ENCODE results near the gene ABCA7. TPM values are rescaled to one million over a fixed set of nuclear protein-coding genes. Genes with fewer than 3 reads are reported as not detected.

The ABCA7 gene
- total RNA-seq, 3 donors from 2014 or later = 8.0 to 31.8 (median 26.5) TPM

DNA sequence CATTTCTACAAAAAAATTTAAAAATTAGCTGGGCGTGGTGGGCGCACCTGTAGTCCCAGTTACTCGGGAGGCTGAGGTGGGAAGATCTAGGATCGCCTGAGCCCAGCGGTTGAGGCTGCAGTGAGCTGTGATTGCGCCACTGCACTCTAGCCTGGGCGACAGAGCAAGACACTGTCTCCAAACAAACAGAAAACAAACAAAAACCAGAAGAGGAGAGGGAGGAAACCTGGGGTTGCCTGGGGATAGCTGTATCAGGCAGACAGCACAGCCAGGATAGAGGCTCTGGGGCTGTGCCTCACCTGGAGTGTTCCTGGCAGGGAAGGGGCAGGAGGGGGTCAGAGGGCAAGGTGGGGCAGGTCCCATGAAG lies 57.9 kb downstream of the ABCA7 start:
- no peak for DNase-seq (ENCODE audit: low spot score in 2 of 2)
- intact Hi-C loops (cut with DNase I; ENCODE audit: low total_unique reads) = no loop called here
- peak overlapping the region; percentile 97 for H3K27ac ChIP-seq

DNA sequence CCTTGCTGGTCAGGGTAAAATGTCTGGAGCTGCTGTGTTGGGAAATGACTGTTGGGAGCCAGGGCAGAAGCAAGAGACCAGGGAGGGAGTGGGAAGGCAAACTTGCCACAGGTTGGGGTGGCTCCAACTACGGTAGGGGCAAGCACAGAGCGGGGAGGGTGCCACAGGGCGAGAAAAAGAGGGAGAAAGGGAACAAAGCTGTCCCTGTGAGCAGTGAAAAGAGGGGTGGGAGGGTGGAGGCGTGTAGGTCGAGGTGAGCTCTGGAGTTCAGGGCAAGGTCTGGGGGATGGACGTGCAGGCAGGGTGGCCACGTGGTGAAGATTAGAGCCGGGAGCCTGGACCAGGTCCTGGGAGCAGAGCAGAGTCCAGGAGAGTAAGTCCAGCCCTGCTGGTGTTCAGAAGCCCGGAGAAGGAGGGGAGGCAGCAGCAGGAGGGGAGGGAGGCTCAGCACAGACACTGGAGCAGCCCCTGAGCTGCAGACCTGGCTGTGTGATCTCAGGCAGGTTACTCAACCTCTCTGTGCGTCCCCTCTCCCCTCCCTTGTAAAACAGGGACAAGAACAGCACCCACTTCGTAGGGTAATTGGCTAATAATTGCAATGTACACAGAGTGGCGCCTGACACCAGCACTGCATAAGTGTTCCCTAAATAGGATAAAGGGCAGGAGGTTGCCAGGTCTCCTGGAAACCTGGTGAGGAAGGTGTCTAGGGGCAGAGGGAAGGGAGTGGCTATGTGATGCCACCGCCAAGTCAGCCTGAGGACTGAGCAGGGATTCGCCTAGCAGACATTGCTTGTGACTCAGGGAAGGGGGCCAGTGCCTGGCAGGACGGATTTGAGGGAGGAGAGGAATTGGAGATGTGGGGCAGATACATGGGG lies 58.5 kb downstream of the ABCA7 start:
- Histone ChIP-seq H3K36me3 (no peaks in the 10 kb centered on the region), H3K27ac (peak overlapping the region; percentile 97), H3K4me1 (peaks cover 28 to 42% of the 10 kb centered on the region in 2 donors), H3K9me3 (no peaks in the 10 kb centered on the region), H3K27me3 (no peaks in the 10 kb centered on the region), H3K4me3 (peak overlapping the region in 1 of 3 donors; percentile 22)
- intact Hi-C loops (cut with DNase I; ENCODE audit: low total_unique reads) = no loop called here
- DNase-seq (ENCODE audit: low spot score in 2 of 2) = no peak
- TF ChIP-seq POLR2A (IDR thresholded peaks at IDR 0.05) (no peak), POLR2AphosphoS5 (IDR thresholded peaks at IDR 0.05) (no peak)
- TF ChIP-seq, protein P1, sequence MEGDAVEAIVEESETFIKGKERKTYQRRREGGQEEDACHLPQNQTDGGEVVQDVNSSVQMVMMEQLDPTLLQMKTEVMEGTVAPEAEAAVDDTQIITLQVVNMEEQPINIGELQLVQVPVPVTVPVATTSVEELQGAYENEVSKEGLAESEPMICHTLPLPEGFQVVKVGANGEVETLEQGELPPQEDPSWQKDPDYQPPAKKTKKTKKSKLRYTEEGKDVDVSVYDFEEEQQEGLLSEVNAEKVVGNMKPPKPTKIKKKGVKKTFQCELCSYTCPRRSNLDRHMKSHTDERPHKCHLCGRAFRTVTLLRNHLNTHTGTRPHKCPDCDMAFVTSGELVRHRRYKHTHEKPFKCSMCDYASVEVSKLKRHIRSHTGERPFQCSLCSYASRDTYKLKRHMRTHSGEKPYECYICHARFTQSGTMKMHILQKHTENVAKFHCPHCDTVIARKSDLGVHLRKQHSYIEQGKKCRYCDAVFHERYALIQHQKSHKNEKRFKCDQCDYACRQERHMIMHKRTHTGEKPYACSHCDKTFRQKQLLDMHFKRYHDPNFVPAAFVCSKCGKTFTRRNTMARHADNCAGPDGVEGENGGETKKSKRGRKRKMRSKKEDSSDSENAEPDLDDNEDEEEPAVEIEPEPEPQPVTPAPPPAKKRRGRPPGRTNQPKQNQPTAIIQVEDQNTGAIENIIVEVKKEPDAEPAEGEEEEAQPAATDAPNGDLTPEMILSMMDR (IDR thresholded peaks at IDR 0.05) = no peak

More for the DNA sequence above, 57.9 kb downstream of the ABCA7 start:
- H3K4me1 ChIP-seq = peaks cover 22 to 42% of the 10 kb centered on the region in 2 donors
- H3K36me3 ChIP-seq = no peaks in the 10 kb centered on the region
- TF ChIP-seq, protein P1 (IDR thresholded peaks at IDR 0.05) = no peak
- TF ChIP-seq POLR2AphosphoS5 (IDR thresholded peaks at IDR 0.05) = peak in 1 of 3 donors; percentile 48
- H3K9me3 ChIP-seq = no peaks in the 10 kb centered on the region
- H3K4me3 ChIP-seq = no peak overlapping the region
- H3K27me3 ChIP-seq = no peaks in the 10 kb centered on the region

DNA sequence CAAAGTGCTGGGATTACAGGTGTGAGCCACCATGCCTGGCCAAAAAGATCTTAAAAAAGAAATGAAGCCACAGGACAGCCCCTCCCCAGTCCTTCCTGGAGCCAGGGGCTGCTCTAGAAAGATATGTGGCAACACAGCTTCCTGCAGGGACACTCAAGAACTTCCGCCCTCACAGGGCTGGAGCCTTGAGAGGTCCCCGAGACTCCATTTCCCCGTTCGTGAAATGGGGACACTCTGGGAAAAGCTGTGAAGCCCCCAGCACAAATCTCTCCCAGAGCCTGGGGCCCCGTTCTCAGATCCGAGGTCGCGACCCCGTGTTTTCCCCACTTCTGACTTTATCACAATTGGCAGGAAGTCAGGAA lies 61.4 kb downstream of the ABCA7 start:
- no peaks in the 10 kb centered on the region for H3K9me3 ChIP-seq
- peak overlapping the region; percentile 97 for H3K27ac ChIP-seq
- no peak for TF ChIP-seq POLR2AphosphoS5 (IDR thresholded peaks at IDR 0.05)
- TF ChIP-seq, protein P1 (IDR thresholded peaks at IDR 0.05) = no peak
- TF ChIP-seq POLR2A (IDR thresholded peaks at IDR 0.05) = no peak
- intact Hi-C loops (cut with DNase I; ENCODE audit: low total_unique reads) = loop anchor here (5.0 kb wide), 1 partner anchor 74 kb away; the partner anchor contains the start of gene CNN2
- H3K4me1 ChIP-seq = peaks cover 27 to 37% of the 10 kb centered on the region in 2 donors
- H3K4me3 ChIP-seq = peak overlapping the region in 2 of 3 donors; percentile 7 to 38
- no peaks in the 10 kb centered on the region for H3K27me3 ChIP-seq
- H3K36me3 ChIP-seq = no peaks in the 10 kb centered on the region
- no peak for DNase-seq (ENCODE audit: low spot score in 2 of 2)

DNA sequence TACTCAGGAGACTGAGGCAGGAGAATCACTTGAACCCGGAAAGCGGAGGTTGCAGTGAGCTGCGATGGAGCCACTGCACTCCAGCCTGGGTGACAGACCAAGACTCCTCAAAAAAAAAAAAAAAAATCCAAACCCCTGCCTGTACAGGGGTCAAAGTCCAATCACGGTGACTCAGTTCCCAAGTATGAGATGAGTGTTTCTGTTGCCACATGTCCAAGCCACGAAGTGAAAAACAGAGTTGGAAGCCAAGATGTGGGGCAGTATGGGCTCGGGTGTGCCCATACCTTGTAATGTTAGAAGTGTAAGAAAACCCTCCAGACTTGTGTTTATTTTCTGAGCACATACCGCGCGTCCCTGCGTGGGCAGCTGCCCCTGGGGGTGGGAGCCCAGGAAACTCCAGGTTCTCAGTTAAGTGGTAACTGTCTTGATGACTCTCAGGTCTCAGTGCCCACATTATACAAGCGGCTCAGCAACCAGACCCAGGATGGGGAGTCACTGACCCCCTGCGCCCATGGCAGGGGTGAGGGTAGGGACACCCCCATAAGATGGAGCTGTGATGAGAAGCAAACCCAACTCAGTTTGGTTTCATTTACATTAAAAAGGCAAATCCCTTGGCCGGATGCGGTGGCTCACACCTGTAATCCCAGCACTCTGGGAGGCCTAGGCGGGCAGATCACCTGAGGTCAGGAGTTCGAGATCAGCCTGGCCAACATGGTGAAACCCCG lies 62.7 kb downstream of the ABCA7 start:
- Histone ChIP-seq H3K4me3 (peak overlapping the region; percentile 3 to 92 (median 38)), H3K36me3 (no peaks in the 10 kb centered on the region), H3K27me3 (no peaks in the 10 kb centered on the region), H3K27ac (peak overlapping the region; percentile 97), H3K4me1 (peaks cover 27 to 42% of the 10 kb centered on the region in 2 donors), H3K9me3 (no peaks in the 10 kb centered on the region)
- DNase-seq (ENCODE audit: low spot score in 2 of 2) = peak in 1 of 2 donors; percentile 93
- intact Hi-C loops (cut with DNase I; ENCODE audit: low total_unique reads) = loop anchor here (5.0 kb wide), 1 partner anchor 75 kb away; the partner anchor contains the start of gene CNN2
- TF ChIP-seq, protein P1 (IDR thresholded peaks at IDR 0.05) = no peak
- TF ChIP-seq POLR2A (IDR thresholded peaks at IDR 0.05) (no peak), POLR2AphosphoS5 (IDR thresholded peaks at IDR 0.05) (peak; percentile 62 to 87 (median 81))
